ENCODE measurements around the gene TMTC2. TPM values are rescaled to one million over a fixed set of nuclear protein-coding genes. Genes with fewer than 3 reads are reported as not detected.
A peak's percentile ranks its signal among the peaks of the same experiment; 100 is the strongest.

TMTC2 gene
- total RNA-seq, 2 donors from 2014 or later: 2.9 to 3.2 TPM

- Histone ChIP-seq H3K9me3 (no peaks in the 10 kb centered on the region), H3K4me1 (no peaks in the 10 kb centered on the region), H3K36me3 (no peaks in the 10 kb centered on the region), H3K4me3 (no peak overlapping the region), H3K27ac (no peak overlapping the region), H3K27me3 (no peaks in the 10 kb centered on the region)
- no peak for TF ChIP-seq CTCF (IDR thresholded peaks at IDR 0.05)
- DNase-seq (ENCODE audit: low spot score): no peak
These were observed 139.8 kb downstream of the TMTC2 start for GRCh38 chr12:82826505-82826904.

GRCh38 chr12:82832096-82832495 is 145.4 kb downstream of the TMTC2 start:
- Histone ChIP-seq H3K36me3 (no peaks in the 10 kb centered on the region), H3K27me3 (no peaks in the 10 kb centered on the region), H3K4me3 (no peak overlapping the region), H3K27ac (no peak overlapping the region), H3K4me1 (no peaks in the 10 kb centered on the region), H3K9me3 (no peaks in the 10 kb centered on the region)
- DNase-seq (ENCODE audit: low spot score): no peak
- no peak for TF ChIP-seq CTCF (IDR thresholded peaks at IDR 0.05)

DNA sequence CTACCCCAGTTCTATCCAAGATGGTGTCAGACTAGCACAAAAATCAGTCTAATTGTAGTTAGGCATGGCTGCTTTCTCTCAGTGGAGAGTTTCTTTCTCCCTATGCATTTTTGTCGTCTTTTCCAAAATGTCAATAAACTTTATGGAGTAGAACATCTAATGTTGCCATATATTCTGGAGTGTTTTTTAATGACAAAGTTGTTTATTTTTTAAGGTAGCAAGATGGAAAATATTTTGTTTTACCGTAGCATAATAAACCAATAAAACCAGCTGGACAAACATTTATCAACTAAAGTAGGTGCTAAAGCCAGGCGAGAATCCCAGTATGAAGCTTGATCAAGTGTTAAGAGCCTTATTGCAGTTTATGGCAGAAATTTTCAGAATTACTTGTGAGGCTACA is 146.3 kb downstream of the TMTC2 start:
- Histone ChIP-seq H3K27me3 (no peaks in the 10 kb centered on the region), H3K27ac (no peak overlapping the region), H3K9me3 (no peaks in the 10 kb centered on the region), H3K4me1 (no peaks in the 10 kb centered on the region), H3K36me3 (no peaks in the 10 kb centered on the region), H3K4me3 (no peak overlapping the region)
- TF ChIP-seq CTCF (IDR thresholded peaks at IDR 0.05): no peak
- no peak for DNase-seq (ENCODE audit: low spot score)

- Histone ChIP-seq H3K36me3 (no peaks in the 10 kb centered on the region), H3K9me3 (no peaks in the 10 kb centered on the region), H3K4me3 (no peak overlapping the region), H3K27ac (no peak overlapping the region), H3K27me3 (no peaks in the 10 kb centered on the region), H3K4me1 (no peaks in the 10 kb centered on the region)
- DNase-seq (ENCODE audit: low spot score): no peak
- TF ChIP-seq CTCF (IDR thresholded peaks at IDR 0.05): no peak
These were observed 146.8 kb downstream of the TMTC2 start for GRCh38 chr12:82833481-82833880.

DNA sequence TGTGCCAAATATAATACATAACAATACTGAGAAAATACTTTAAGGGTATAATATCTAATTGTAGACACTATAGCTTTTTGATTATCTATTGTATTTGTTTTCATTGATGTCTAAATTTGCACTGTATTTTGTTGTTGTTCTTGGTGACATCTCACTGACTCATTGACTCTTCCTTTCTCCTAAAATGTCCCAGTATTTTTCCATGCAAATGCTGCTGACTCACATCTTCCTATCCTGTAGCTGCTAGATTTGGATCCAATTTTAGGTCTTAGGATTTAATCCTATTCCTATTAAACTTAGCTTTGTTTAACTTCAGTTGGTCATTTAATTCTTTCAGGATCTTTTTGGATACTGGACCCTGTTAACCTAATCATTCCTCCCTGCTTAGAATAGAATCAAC is 148.5 kb downstream of the TMTC2 start:
- Histone ChIP-seq H3K9me3 (no peaks in the 10 kb centered on the region), H3K27ac (peak overlapping the region; percentile 31 to 40), H3K27me3 (no peaks in the 10 kb centered on the region), H3K4me3 (no peak overlapping the region), H3K4me1 (no peaks in the 10 kb centered on the region), H3K36me3 (no peaks in the 10 kb centered on the region)
- TF ChIP-seq CTCF (IDR thresholded peaks at IDR 0.05): no peak
- DNase-seq (ENCODE audit: low spot score): no peak

GRCh38 chr12:82838131-82838551 is 151.4 kb downstream of the TMTC2 start:
- H3K36me3 ChIP-seq: no peaks in the 10 kb centered on the region
- H3K4me1 ChIP-seq: no peaks in the 10 kb centered on the region
- no peak overlapping the region for H3K27ac ChIP-seq
- no peak for DNase-seq (ENCODE audit: low spot score)
- H3K4me3 ChIP-seq: no peak overlapping the region
- no peak for TF ChIP-seq CTCF (IDR thresholded peaks at IDR 0.05)
- H3K9me3 ChIP-seq: no peaks in the 10 kb centered on the region
- no peaks in the 10 kb centered on the region for H3K27me3 ChIP-seq
